Measurements from ENCODE around the gene PLOD3. TPM values are rescaled to one million over a fixed set of nuclear protein-coding genes. Genes with fewer than 3 reads are reported as not detected.
A peak's percentile ranks its signal among the peaks of the same experiment; 100 is the strongest.

PLOD3 gene
- total and polyA plus RNA-seq, 9 of the 15 experiments (the other 6 are each of a cell fraction or from before 2014, with no cell fraction given) = 2.8 to 101 (median 30.9) TPM

DNA sequence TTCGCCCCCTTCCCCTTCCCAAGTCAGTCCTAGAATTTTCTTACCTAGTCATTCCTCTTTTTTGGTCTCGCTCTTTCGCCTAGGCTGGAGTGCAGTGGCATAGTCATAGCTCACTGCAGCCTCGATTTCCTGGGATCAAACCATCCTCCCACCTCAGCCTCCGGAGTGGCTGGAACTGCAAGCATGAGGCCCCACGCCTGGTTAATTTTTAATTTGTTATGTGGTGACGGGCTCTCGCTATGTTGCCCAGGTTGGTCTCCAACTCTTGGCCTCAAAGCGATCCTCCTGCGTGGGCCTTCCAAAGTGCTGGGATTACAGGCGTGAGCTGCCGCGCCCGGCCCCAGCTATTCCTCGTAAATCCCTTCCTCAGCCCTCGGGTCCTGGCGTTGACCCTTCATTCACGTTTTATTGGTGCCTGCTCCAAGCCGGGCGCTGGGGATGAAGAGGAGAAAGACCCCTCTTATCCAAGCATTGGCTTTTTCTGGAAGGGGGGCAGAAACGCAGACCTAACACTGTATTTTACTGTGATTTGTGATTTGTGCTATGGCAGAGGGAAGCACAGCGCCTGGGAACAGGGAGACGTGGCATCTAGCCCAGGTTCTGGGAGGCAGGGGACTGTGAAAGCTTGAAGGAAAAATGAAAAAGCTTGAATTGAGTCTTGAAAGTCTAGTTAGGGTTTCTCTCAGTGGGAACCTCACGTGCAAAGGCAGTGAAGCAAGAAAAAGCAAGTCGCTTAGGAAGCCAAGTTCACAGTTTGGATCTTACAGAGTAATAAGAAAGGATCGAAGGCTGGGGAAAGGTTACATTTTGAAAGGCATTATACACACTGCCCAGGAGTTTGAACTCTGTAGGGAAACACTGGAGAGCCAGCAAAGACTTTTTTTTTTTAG, 1.1 kb upstream of the PLOD3 start (continued):
- 0 out of 2 replicates have a peak, but pooled peaks have one; percentile 69 for TF ChIP-seq RERE (CRISPR knock-in tag; IDR thresholded peaks at IDR 0.05; ENCODE audit: borderline replicate concordance)
- no peak for TF ChIP-seq TSC22D4 (tag; IDR thresholded peaks at IDR 0.05)
- no peak for TF ChIP-seq NFIX (CRISPR knock-in tag; IDR thresholded peaks at IDR 0.05; ENCODE audit: low read depth)
- TF ChIP-seq ZNF707 (CRISPR knock-in tag; conservative IDR thresholded peaks at IDR 0.05) = no peak
- TF ChIP-seq, protein P1, sequence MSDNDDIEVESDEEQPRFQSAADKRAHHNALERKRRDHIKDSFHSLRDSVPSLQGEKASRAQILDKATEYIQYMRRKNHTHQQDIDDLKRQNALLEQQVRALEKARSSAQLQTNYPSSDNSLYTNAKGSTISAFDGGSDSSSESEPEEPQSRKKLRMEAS (CRISPR knock-in tag; IDR thresholded peaks at IDR 0.05) = no peak
- TF ChIP-seq TAF1 (IDR thresholded peaks at IDR 0.05; ENCODE audit: control insufficient read depth, extremely low read depth, insufficient read depth, low read length, severe bottlenecking) = peak; percentile 18
- TF ChIP-seq, protein P2, sequence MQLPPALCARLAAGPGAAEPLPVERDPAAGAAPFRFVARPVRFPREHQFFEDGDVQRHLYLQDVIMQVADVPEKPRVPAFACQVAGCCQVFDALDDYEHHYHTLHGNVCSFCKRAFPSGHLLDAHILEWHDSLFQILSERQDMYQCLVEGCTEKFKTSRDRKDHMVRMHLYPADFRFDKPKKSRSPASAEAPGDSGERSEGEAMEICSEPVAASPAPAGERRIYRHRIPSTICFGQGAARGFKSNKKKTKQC (CRISPR knock-in tag; IDR thresholded peaks at IDR 0.05) = peak; percentile 58; the same call in 1 of the 2 replicates
- TF ChIP-seq BHLHE40 (IDR thresholded peaks at IDR 0.05; ENCODE audit: low read length) = peak; percentile 39; the same call in 1 of the 2 replicates
- peak; percentile 86 for TF ChIP-seq ZNF324 (CRISPR knock-in tag; IDR thresholded peaks at IDR 0.05)
- no peak for TF ChIP-seq CTBP1 (IDR thresholded peaks at IDR 0.05; ENCODE audit: borderline replicate concordance)
- no peak for TF ChIP-seq FUS (optimal IDR thresholded peaks at IDR 0.05; ENCODE audit: low read depth, low read length)
- no peak for TF ChIP-seq DNMT1 (IDR thresholded peaks at IDR 0.05)
- 0 out of 4 replicates have a peak, but pooled peaks have one; percentile 16 to 45 for TF ChIP-seq SIN3A (IDR thresholded peaks at IDR 0.05; ENCODE audit: borderline replicate concordance in 2 of 2, control insufficient read depth in 1 of 2, low read depth in 2 of 2, low read length in 2 of 2)
- TF ChIP-seq LCOR (CRISPR knock-in tag; IDR thresholded peaks at IDR 0.05) = 0 out of 2 replicates have a peak, but pooled peaks have one; percentile 32
- TF ChIP-seq, protein P3, sequence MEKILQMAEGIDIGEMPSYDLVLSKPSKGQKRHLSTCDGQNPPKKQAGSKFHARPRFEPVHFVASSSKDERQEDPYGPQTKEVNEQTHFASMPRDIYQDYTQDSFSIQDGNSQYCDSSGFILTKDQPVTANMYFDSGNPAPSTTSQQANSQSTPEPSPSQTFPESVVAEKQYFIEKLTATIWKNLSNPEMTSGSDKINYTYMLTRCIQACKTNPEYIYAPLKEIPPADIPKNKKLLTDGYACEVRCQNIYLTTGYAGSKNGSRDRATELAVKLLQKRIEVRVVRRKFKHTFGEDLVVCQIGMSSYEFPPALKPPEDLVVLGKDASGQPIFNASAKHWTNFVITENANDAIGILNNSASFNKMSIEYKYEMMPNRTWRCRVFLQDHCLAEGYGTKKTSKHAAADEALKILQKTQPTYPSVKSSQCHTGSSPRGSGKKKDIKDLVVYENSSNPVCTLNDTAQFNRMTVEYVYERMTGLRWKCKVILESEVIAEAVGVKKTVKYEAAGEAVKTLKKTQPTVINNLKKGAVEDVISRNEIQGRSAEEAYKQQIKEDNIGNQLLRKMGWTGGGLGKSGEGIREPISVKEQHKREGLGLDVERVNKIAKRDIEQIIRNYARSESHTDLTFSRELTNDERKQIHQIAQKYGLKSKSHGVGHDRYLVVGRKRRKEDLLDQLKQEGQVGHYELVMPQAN (IDR thresholded peaks at IDR 0.05; ENCODE audit: borderline replicate concordance) = peak; percentile 17; the same call in 1 of the 2 replicates
- TF ChIP-seq MAFF (IDR thresholded peaks at IDR 0.05; ENCODE audit: low read length) = no peak

Data from K562 (cell line).